BE2C (cell line): ENCODE data around the gene ANO9.
A peak's percentile ranks its signal among the peaks of the same experiment; 100 is the strongest.

Experiments
- DNase-seq: peaks from one replicate; pipeline ENCODE4 v3.0.0-alpha.2; 2020
- H3K27me3 ChIP-seq: fragments of 250-450 bp; sonication (Bioruptor Pico); 2 replicates; pipeline ENCODE4 v1.5.1; 2020; ENCODE audit warnings: mild to moderate bottlenecking
- H3K36me3 ChIP-seq: fragments of 250-450 bp; sonication (Bioruptor Pico); 2 replicates; pipeline ENCODE4 v1.5.1; 2020; ENCODE audit warnings: mild to moderate bottlenecking
- H3K4me1 ChIP-seq: fragments of 250-450 bp; sonication (Bioruptor Pico); 2 replicates; pipeline ENCODE4 v1.5.1; 2020
- H3K4me3 ChIP-seq: 2 replicates; pipeline ENCODE4 v1.5.1; 2011; ENCODE audit warnings: low read depth, low read length
- H3K9me3 ChIP-seq: fragments of 250-450 bp; sonication (Bioruptor Pico); 2 replicates; pipeline ENCODE4 v1.5.1; 2020
- TF ChIP-seq, protein P1 (sequence below): IDR thresholded peaks from 2 replicates; pipeline ENCODE4 v1.5.1; 2012; ENCODE audit warnings: mild to moderate bottlenecking, low read depth, low read length

Gene ANO9

GRCh38 chr11:454801-455565 is 13.2 kb upstream of the ANO9 start:
- no peak for DNase-seq
- Histone ChIP-seq H3K4me3 (no peak overlapping the region), H3K4me1 (no peaks in the 10 kb centered on the region), H3K27me3 (no peaks in the 10 kb centered on the region), H3K9me3 (no peaks in the 10 kb centered on the region), H3K36me3 (peaks cover 18% of the 10 kb centered on the region)
- TF ChIP-seq, protein P1, sequence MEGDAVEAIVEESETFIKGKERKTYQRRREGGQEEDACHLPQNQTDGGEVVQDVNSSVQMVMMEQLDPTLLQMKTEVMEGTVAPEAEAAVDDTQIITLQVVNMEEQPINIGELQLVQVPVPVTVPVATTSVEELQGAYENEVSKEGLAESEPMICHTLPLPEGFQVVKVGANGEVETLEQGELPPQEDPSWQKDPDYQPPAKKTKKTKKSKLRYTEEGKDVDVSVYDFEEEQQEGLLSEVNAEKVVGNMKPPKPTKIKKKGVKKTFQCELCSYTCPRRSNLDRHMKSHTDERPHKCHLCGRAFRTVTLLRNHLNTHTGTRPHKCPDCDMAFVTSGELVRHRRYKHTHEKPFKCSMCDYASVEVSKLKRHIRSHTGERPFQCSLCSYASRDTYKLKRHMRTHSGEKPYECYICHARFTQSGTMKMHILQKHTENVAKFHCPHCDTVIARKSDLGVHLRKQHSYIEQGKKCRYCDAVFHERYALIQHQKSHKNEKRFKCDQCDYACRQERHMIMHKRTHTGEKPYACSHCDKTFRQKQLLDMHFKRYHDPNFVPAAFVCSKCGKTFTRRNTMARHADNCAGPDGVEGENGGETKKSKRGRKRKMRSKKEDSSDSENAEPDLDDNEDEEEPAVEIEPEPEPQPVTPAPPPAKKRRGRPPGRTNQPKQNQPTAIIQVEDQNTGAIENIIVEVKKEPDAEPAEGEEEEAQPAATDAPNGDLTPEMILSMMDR, result no peak

GRCh38 chr11:454043-454442 is 12.2 kb upstream of the ANO9 start:
- Histone ChIP-seq H3K9me3 (no peaks in the 10 kb centered on the region), H3K27me3 (no peaks in the 10 kb centered on the region), H3K4me1 (no peaks in the 10 kb centered on the region), H3K36me3 (peaks cover 18% of the 10 kb centered on the region), H3K4me3 (no peak overlapping the region)
- TF ChIP-seq, protein P1, result no peak
- no peak for DNase-seq

- H3K27me3 ChIP-seq, result no peaks in the 10 kb centered on the region
- TF ChIP-seq, protein P1, result no peak
- DNase-seq, result no peak
- H3K4me1 ChIP-seq, result no peaks in the 10 kb centered on the region
- H3K9me3 ChIP-seq, result no peaks in the 10 kb centered on the region
- peaks cover 18% of the 10 kb centered on the region for H3K36me3 ChIP-seq
- H3K4me3 ChIP-seq, result no peak overlapping the region
These were observed 11.8 kb upstream of the ANO9 start for GRCh38 chr11:453564-453963.

DNA sequence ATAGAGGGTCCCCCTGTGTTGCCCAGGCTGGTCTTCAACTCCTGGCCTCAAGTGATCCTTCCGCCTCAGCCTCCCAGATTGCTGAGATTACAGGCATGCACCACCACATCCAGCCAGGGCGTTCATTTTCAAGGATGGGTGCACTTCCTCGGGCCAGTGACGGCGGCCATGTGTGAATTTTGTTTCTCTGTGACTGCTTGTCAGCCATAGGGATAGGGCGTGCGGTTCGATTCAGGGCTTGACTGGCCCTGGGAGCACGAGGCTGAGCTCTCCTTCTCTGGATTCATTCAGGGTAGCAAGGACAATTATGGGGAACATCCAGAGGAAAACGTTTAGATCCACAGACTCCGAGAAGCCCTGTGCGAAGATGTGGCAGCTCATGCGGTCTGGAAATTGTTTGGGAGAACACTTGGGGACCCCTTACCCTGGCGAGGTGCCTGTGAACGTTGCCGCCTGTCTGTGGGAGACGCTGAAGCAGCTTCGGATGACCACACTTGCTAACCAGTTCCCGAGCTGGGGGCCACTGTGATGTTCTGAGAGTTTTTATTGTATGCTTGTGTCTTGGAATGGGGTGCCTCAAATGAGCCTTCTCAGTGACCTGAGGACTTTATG is 11.2 kb upstream of the ANO9 start:
- Histone ChIP-seq H3K27me3 (no peaks in the 10 kb centered on the region), H3K4me1 (no peaks in the 10 kb centered on the region), H3K36me3 (peaks cover 18% of the 10 kb centered on the region), H3K9me3 (no peaks in the 10 kb centered on the region), H3K4me3 (no peak overlapping the region)
- TF ChIP-seq, protein P1, result no peak
- no peak for DNase-seq

DNA sequence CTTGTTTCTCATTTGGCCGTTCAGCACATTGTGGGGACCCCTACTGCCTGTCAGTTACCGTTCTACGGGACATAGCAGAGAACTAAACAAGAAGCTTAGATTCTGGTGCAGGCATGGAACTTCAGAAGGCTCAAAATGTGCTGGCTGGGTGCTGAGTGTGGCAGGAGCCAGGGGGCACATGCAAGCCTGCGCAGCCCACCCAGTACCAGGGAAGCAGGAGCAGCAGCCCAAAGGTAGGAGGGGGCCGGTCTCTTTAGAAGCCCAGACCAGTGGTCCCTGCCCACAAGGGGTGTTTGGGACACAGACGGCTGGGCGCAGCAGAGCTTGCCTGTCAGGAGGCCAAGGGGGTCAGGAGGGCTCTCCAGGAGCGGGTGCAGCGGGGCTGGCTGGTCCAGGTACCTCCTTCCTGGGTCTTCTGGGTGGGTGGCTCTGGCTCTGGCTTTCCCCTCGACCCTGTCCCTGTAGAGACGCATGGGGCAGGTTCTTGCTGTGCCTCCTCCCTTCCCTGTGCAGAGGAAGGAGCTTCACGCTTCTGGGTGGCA is 10.5 kb upstream of the ANO9 start:
- Histone ChIP-seq H3K4me3 (no peak overlapping the region), H3K9me3 (no peaks in the 10 kb centered on the region), H3K36me3 (peaks cover 18% of the 10 kb centered on the region), H3K4me1 (no peaks in the 10 kb centered on the region), H3K27me3 (no peaks in the 10 kb centered on the region)
- no peak for DNase-seq
- TF ChIP-seq, protein P1, result no peak

DNA sequence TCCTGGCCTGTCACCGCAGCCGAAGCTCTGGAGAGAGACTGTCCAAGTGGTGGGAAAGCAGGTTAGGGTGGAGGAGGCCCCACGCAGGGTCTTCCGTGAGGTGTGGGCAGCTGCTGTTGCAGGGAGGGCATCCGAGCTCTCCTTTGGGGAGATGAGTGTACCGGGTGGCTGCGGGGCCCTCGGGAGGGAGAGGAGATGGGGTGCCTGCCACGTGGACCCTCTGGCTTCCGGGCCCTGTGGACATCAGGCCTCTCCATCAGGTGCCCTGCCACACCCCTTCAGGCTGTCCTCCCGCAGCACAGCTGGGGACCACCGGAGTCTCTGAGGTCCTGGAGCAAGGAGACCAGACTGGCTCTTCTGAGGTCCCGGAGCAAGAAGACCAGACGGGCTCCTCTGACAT is 9.9 kb upstream of the ANO9 start:
- DNase-seq, result no peak
- TF ChIP-seq, protein P1, result no peak

More for the DNA sequence above, 9.9 kb upstream of the ANO9 start:
- Histone ChIP-seq H3K4me1 (no peaks in the 10 kb centered on the region), H3K4me3 (peak overlapping the region; percentile 65), H3K36me3 (peaks cover 18% of the 10 kb centered on the region), H3K27me3 (no peaks in the 10 kb centered on the region), H3K9me3 (no peaks in the 10 kb centered on the region)
